Progenitor cell of endocrine pancreas (in vitro differentiated cells): ENCODE results near the gene WEE1. TPM values are rescaled to one million over a fixed set of nuclear protein-coding genes. Genes with fewer than 3 reads are reported as not detected.

Experiments used
- DNase-seq: peaks from one replicate; pipeline ENCODE4 v3.0.0; 2021; ENCODE audit warnings: low spot score; ENCODE audit not compliant: unreplicated experiment
- H3K27ac Mint-ChIP-seq: 2 replicates; pipeline ENCODE4 v1.8.0; 2021; ENCODE audit warnings: mild to moderate bottlenecking, moderate library complexity, mixed read lengths
- H3K27me3 Mint-ChIP-seq: 2 replicates; pipeline ENCODE4 v1.8.0; 2021; ENCODE audit warnings: mixed read lengths
- H3K36me3 Mint-ChIP-seq: 2 replicates; pipeline ENCODE4 v1.8.0; 2022; ENCODE audit warnings: mixed read lengths; ENCODE audit not compliant: insufficient read depth
- H3K4me1 Mint-ChIP-seq: 2 replicates; pipeline ENCODE4 v1.8.0; 2021; ENCODE audit warnings: low read depth, mixed read lengths
- H3K4me3 Mint-ChIP-seq: 2 replicates; pipeline ENCODE4 v1.8.0; 2021; ENCODE audit warnings: low read depth, mild to moderate bottlenecking, moderate library complexity, mixed read lengths
- H3K9me3 Mint-ChIP-seq: 2 replicates; pipeline ENCODE4 v1.8.0; 2021; ENCODE audit warnings: low read depth, mixed read lengths
- total RNA-seq: library from RNA; stranded (reverse); gene quantifications from 2 replicates; pipeline ENCODE4 v1.2.1, GENCODE V29; 2021
- TF ChIP-seq, protein P1 (sequence below): fragments of 200-600 bp; sonication (generic); IDR thresholded peaks from one replicate; pipeline ENCODE4 v1.5.0; 2021; ENCODE audit warnings: antibody characterized with exemption, mild to moderate bottlenecking; ENCODE audit not compliant: unreplicated experiment

The WEE1 gene
- total RNA-seq, 1 donor from 2014 or later = 154 TPM

DNA sequence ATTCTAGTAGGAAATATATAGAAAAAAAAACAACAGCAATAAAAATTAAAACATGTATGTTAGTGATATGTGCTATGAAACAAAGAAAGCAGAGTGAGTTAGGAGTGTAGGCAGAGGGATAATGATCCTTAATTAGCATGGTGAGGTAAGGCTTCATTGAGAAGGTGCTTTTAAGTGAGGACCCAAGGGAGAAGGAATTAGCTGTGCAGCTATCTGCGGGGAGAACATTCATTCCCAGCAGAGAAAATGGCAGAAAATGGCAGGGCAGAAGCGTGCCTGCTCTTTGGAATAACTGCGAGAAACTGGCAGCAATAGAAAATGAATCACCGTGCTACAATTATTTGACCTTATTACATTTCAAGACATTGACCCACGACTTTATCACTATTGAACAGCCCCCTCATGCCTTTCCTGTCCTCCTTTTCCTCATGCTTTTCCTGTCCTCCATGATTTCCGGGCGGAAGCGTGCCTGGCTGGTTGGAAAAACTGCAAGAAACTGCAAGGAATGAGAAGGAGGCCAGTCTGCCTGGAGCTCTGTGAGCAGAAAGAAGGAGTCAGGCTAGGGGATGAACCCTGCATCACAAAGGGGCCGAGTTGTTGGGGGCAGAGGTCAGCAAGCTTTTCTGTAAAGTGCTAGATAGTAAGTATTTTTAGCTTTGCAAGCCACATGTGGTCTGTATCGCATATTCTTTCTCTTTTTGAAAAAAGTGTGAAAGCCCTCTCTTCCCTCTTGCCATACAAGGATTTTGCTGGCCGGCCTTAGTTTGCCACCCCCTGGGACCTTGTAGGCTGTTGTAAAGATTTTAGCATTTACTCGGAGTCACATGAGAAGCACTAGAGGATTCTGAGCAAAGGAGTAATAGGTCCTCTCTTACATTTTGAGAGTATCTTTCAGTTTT is 53.3 kb downstream of the WEE1 start:
- H3K36me3 Mint-ChIP-seq = peaks cover 1% of the 10 kb centered on the region
- no peaks in the 10 kb centered on the region for H3K4me1 Mint-ChIP-seq
- H3K27me3 Mint-ChIP-seq = peaks cover 14% of the 10 kb centered on the region
- TF ChIP-seq, protein P1, sequence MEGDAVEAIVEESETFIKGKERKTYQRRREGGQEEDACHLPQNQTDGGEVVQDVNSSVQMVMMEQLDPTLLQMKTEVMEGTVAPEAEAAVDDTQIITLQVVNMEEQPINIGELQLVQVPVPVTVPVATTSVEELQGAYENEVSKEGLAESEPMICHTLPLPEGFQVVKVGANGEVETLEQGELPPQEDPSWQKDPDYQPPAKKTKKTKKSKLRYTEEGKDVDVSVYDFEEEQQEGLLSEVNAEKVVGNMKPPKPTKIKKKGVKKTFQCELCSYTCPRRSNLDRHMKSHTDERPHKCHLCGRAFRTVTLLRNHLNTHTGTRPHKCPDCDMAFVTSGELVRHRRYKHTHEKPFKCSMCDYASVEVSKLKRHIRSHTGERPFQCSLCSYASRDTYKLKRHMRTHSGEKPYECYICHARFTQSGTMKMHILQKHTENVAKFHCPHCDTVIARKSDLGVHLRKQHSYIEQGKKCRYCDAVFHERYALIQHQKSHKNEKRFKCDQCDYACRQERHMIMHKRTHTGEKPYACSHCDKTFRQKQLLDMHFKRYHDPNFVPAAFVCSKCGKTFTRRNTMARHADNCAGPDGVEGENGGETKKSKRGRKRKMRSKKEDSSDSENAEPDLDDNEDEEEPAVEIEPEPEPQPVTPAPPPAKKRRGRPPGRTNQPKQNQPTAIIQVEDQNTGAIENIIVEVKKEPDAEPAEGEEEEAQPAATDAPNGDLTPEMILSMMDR = no peak
- peaks cover 4% of the 10 kb centered on the region for H3K9me3 Mint-ChIP-seq
- no peak overlapping the region for H3K4me3 Mint-ChIP-seq
- no peak for DNase-seq
- no peak overlapping the region for H3K27ac Mint-ChIP-seq

DNA sequence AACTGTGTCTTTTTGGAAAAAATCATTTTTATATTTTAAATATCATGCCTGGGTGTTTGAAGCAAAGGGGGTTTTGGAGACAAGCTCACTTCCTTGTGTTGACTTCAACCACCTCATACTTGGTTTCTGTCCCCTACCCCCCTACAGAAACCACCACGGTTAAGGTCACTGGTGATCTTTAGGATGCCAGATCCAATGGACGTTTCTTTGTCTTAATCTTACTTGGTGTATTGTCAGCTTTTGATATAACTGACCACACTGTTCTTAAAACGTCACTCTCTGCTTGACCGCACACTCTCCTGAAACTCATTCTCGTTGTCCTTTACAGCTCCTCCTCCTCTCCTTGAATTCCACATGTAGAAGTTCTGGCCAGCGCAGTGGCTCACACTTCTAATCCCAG is 55.6 kb downstream of the WEE1 start:
- no peak for DNase-seq
- Mint-ChIP-seq H3K27ac (no peak overlapping the region), H3K9me3 (peaks cover 3% of the 10 kb centered on the region), H3K4me1 (no peaks in the 10 kb centered on the region), H3K4me3 (no peak overlapping the region), H3K27me3 (peaks cover 14% of the 10 kb centered on the region), H3K36me3 (no peaks in the 10 kb centered on the region)
- TF ChIP-seq, protein P1 = no peak

DNA sequence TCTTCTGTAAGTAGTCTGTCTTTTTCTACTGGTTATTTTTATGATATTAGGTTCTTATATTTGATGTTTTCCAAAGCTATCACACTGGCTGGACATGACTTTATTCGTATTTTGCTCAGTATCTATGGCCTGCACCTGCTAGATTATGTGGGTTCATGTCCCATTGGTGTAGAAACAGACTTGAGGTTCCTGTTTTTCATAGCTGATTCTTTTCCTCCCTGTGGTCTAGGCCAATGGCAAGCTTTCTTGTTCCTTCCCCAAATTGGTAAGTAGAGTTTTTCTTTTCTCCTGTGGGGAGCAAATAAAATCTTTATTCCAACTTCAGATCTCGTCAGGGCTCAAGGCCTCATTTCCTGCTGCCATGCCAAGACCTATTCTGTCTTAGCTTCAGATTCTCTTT is 60.2 kb downstream of the WEE1 start:
- TF ChIP-seq, protein P1 = no peak
- DNase-seq = no peak
- H3K27ac Mint-ChIP-seq = no peak overlapping the region
- H3K36me3 Mint-ChIP-seq = no peaks in the 10 kb centered on the region
- no peak overlapping the region for H3K4me3 Mint-ChIP-seq
- H3K27me3 Mint-ChIP-seq = no peaks in the 10 kb centered on the region
- peaks cover 3% of the 10 kb centered on the region for H3K9me3 Mint-ChIP-seq
- H3K4me1 Mint-ChIP-seq = no peaks in the 10 kb centered on the region

DNA sequence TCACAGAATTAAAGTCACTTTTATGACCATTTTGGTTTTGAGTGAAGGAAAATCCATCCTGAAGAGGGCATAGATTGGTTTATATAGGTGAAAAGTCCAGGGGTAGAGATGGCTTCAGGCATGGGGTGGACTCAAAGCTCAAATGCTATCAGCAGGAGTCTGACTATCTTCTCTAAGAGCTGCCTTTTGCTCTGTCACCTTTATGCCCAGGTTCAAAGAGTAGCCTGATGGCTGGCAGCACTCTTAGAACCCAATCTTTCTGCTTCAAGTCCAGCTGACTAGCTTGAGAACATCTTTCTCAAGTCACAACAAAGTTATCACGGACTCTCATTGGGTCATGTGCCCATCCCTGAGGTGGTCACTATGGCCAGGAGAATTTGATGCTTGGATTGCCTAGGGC is 63.2 kb downstream of the WEE1 start:
- no peak overlapping the region for H3K4me3 Mint-ChIP-seq

DNA sequence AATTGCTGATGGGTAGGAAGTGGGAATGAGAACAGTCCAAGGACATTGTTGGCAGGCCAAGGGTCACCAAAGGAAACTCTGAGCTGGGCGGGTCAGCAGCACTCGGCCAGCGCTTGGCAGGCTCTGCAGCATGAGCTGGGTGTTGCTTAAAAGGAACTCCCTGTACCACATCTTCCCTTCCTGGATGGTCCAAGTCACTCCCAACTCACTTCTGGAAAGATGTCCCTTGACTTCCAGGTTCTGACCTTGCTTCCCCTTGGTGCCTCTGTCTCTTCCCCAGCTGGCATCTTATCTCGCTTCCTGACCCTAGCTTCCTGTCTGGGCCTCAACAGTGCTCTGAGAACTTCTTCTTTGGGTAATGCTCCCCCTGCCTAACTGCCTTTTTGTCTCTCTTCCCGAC is 65.6 kb downstream of the WEE1 start:
- Mint-ChIP-seq H3K4me1 (no peaks in the 10 kb centered on the region), H3K9me3 (no peaks in the 10 kb centered on the region), H3K36me3 (no peaks in the 10 kb centered on the region), H3K4me3 (no peak overlapping the region), H3K27ac (no peak overlapping the region), H3K27me3 (no peaks in the 10 kb centered on the region)
- TF ChIP-seq, protein P1 = no peak
- DNase-seq = no peak

More for the DNA sequence above, 63.2 kb downstream of the WEE1 start:
- Mint-ChIP-seq H3K36me3 (no peaks in the 10 kb centered on the region), H3K9me3 (peaks cover 3% of the 10 kb centered on the region), H3K27ac (no peak overlapping the region), H3K4me1 (no peaks in the 10 kb centered on the region), H3K27me3 (no peaks in the 10 kb centered on the region)
- no peak for DNase-seq
- TF ChIP-seq, protein P1 = no peak

Other genes starting within 250 kb of the WEE1 start
- 129 and 141 TPM in 2 replicates for gene IPO7, start 189.0 kb upstream of the WEE1 start, total RNA-seq
- gene ZNF143, start 112.7 kb upstream of the WEE1 start, total RNA-seq = 42.6 and 50.8 TPM in 2 replicates
- gene SWAP70, start 90.4 kb downstream of the WEE1 start, total RNA-seq = 18.9 and 19.1 TPM in 2 replicates